ENCODE measurements around the gene ANXA1.

DNA sequence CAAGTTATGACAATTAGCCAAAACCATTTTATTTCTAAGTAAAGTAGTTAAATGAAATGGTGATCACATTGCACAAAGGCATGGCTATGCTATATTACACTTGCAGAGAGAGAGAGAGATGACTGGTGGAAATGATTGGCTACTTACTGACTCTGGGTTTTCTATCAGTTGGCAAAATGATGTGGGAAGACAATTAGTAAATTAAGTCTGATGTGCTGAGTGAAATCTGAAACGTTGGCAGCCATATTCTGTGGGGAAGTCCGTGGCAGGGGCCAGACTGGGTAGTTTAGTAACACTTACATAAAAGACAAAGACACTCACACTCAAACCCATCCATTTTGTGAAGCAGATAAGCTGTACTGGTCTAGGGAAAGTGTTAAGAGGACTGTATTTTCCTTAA is 61.6 kb downstream of the ANXA1 start:
- TF ChIP-seq CTCF (conservative IDR thresholded peaks at IDR 0.05 in 1 of 2, IDR thresholded peaks at IDR 0.05 in 1 of 2; ENCODE audit: low read depth in 1 of 2, low read length in 2 of 2) (no peak), EZH2 (IDR thresholded peaks at IDR 0.05; ENCODE audit: low read length, missing control alignments) (no peak)
